Activated T-helper 2 cell treated with anti-CD3 and anti-CD28 coated beads, Interferon-gamma antibody, Interleukin-2, Interleukin-4, amounts not matched to agents 10 μg/mL and 5 μg/mL and 100 μg/mL, durations not matched to agents 14 hours and 24 hours and 36 hours (primary cell): ENCODE data around the gene B9D2. TPM values are rescaled to one million over a fixed set of nuclear protein-coding genes. Genes with fewer than 3 reads are reported as not detected.
A peak's percentile ranks its signal among the peaks of the same experiment; 100 is the strongest.
"Not testable (repeated sequence)": the region's sequence is repeated elsewhere in the genome, so short reads cannot be mapped to it uniquely, and the experiment has no call there.

Experiments used
- DNase-seq: peaks from one replicate; pipeline ENCODE4 v3.0.0; 2021; ENCODE audit warnings: low spot score
- H3K27ac Mint-ChIP-seq: one replicate; pipeline ENCODE4 v1.8.0; 2021; ENCODE audit warnings: mixed read lengths
- H3K27me3 Mint-ChIP-seq: one replicate; pipeline ENCODE4 v1.8.0; 2021; ENCODE audit warnings: low read depth, mixed read lengths
- H3K36me3 Mint-ChIP-seq: one replicate; pipeline ENCODE4 v1.8.0; 2021; ENCODE audit warnings: low read depth, mixed read lengths
- H3K4me1 Mint-ChIP-seq: one replicate; pipeline ENCODE4 v1.8.0; 2021; ENCODE audit warnings: low read depth, mixed read lengths
- H3K4me3 Mint-ChIP-seq: one replicate; pipeline ENCODE4 v1.8.0; 2021; ENCODE audit warnings: low read depth, mild to moderate bottlenecking, moderate library complexity, mixed read lengths
- H3K9me3 Mint-ChIP-seq: one replicate; pipeline ENCODE4 v1.8.0; 2021; ENCODE audit warnings: mixed read lengths
- intact Hi-C: fragments of 100-400 bp; cut with micrococcal nuclease; formaldehyde crosslinking; loops from one replicate; pipeline ENCODE4 v1.15.1; 2023
- total RNA-seq: library from RNA; stranded (reverse); gene quantifications from 2 replicates; pipeline ENCODE4 v1.2.3, GENCODE V29; 2022

Gene B9D2
- total RNA-seq, 1 donor from 2014 or later, result 6.2 TPM

DNA sequence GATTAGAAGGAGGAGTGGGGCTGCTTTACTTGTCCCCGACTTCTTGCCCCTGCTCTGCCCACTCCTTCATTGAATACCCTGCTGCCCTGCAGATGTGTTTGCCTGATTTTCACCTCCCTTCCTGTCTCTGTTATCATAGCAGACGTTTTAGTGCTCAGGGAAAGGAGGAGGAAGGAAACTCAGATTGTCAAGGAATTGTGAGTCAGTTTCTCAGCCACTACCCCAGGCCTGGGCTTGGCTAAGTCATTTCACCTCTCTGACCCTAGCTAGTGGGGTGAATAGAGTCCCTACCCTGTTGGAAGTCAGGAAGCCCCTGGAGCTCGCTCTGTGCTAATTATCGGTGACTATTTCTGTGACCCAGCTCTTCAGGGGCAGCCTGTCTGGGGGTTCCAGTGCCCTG lies 37.5 kb upstream of the B9D2 start:
- Mint-ChIP-seq H3K27me3 (no peaks in the 10 kb centered on the region), H3K9me3 (no peaks in the 10 kb centered on the region), H3K4me1 (peaks cover 16% of the 10 kb centered on the region), H3K27ac (no peak overlapping the region), H3K36me3 (peaks cover 3% of the 10 kb centered on the region), H3K4me3 (no peak overlapping the region)
- no peak for DNase-seq
- intact Hi-C loops, result no loop called here

GRCh38 chr19:41399525-41399924 lies 35.6 kb upstream of the B9D2 start:
- Mint-ChIP-seq H3K27me3 (no peaks in the 10 kb centered on the region), H3K4me1 (peaks cover 26% of the 10 kb centered on the region), H3K27ac (no peak overlapping the region), H3K36me3 (peaks cover 11% of the 10 kb centered on the region), H3K4me3 (peak overlapping the region; percentile 69), H3K9me3 (no peaks in the 10 kb centered on the region)
- no peak for DNase-seq
- intact Hi-C loops, result no loop called here

DNA sequence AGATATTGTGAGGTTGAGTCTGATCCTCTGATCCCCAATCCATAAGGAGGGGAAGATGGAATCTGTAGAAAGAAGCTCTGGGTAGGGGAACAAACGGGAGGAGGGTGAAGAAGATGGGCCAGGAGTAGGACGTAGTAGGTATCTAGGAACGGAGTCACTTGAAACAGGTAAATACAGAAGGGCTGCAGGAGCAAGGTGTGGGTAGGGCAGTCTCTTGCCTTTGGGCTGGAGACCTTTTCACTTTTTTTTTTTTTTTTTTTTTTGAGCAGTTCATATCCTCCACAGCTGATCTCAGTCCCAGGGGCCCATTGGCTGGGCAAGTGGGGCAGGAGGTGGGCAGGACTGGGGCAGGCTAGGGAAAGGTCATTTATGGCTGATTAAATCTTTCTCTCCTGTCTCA lies 35.1 kb upstream of the B9D2 start:
- H3K9me3 Mint-ChIP-seq, result no peaks in the 10 kb centered on the region
- DNase-seq, result no peak

GRCh38 chr19:41398598-41398997 lies 34.6 kb upstream of the B9D2 start:
- no peak overlapping the region for H3K27ac Mint-ChIP-seq
- intact Hi-C loops, result no loop called here
- DNase-seq, result no peak
- peaks cover 26% of the 10 kb centered on the region for H3K4me1 Mint-ChIP-seq
- no peaks in the 10 kb centered on the region for H3K9me3 Mint-ChIP-seq
- H3K27me3 Mint-ChIP-seq, result no peaks in the 10 kb centered on the region
- H3K4me3 Mint-ChIP-seq, result peak overlapping the region; percentile 95
- H3K36me3 Mint-ChIP-seq, result peaks cover 14% of the 10 kb centered on the region

More for the DNA sequence above, 35.1 kb upstream of the B9D2 start:
- Mint-ChIP-seq H3K4me3 (peak overlapping the region; percentile 95), H3K27me3 (no peaks in the 10 kb centered on the region), H3K27ac (no peak overlapping the region), H3K36me3 (peaks cover 11% of the 10 kb centered on the region), H3K4me1 (peaks cover 26% of the 10 kb centered on the region)
- intact Hi-C loops, result no loop called here

- peaks cover 15% of the 10 kb centered on the region for H3K36me3 Mint-ChIP-seq
- intact Hi-C loops, result no loop called here
- H3K4me3 Mint-ChIP-seq, result peak overlapping the region; percentile 95
- peak overlapping the region; percentile 99 for H3K27ac Mint-ChIP-seq
- H3K27me3 Mint-ChIP-seq, result no peaks in the 10 kb centered on the region
- H3K4me1 Mint-ChIP-seq, result peaks cover 26% of the 10 kb centered on the region
- DNase-seq, result no peak
- no peaks in the 10 kb centered on the region for H3K9me3 Mint-ChIP-seq
Measured at GRCh38 chr19:41398050-41398418, 34.1 kb upstream of the B9D2 start.

GRCh38 chr19:41397086-41398049 lies 33.4 kb upstream of the B9D2 start, which contains the start of the genes BCKDHA and EXOSC5:
Gene BCKDHA (plus strand): TSS chr19:41397818. CDS start chr19:41397828, 10 bp downstream.
Gene EXOSC5 (minus strand): TSS chr19:41397359. CDS start chr19:41397328, 31 bp downstream.
- Mint-ChIP-seq H3K4me3 (peak within 1 kb of the TSS; percentile 95), H3K27me3 (no peaks in the 10 kb centered on the region), H3K27ac (peak within 1 kb of the TSS; percentile 99), H3K36me3 (peaks cover 18% of the 10 kb centered on the region), H3K4me1 (peaks cover 26% of the 10 kb centered on the region), H3K9me3 (no peaks in the 10 kb centered on the region)
- peak; percentile 99 for DNase-seq
- intact Hi-C loops, result loop anchor here (1.0 kb wide), 3 partner anchors 34 to 133 kb away; partner anchors contain the start of genes DMAC2 and HNRNPUL1

GRCh38 chr19:41395355-41395754 lies 31.4 kb upstream of the B9D2 start:
- intact Hi-C loops, result no loop called here
- Mint-ChIP-seq H3K9me3 (no peaks in the 10 kb centered on the region), H3K36me3 (peaks cover 26% of the 10 kb centered on the region), H3K27ac (peak overlapping the region; percentile 2), H3K27me3 (no peaks in the 10 kb centered on the region), H3K4me3 (peak overlapping the region; percentile 95), H3K4me1 (peaks cover 26% of the 10 kb centered on the region)
- DNase-seq, result no peak

DNA sequence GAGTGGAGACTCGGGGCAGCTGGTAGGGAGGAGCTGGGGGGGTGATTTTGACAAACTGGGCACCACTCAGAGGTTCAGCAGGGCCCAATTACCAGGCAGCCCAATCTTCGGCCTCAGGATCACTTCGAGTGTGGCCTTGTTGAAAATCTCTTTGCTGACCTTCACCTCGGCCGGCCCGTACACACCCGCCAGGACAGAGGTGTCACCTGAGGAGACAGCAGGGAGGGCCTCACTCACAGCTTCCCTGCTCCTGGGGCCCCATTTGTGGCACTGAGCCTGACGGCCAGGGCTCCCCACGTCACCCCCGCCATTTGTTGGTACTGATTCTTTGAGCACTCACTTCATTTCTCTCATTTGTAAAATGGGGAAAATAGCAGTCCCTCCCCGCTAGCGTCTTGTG lies 28.8 kb upstream of the B9D2 start:
- Mint-ChIP-seq H3K27me3 (no peaks in the 10 kb centered on the region), H3K27ac (no peak overlapping the region), H3K4me1 (peaks cover 11% of the 10 kb centered on the region), H3K9me3 (no peaks in the 10 kb centered on the region), H3K36me3 (peaks cover 41% of the 10 kb centered on the region), H3K4me3 (no peak overlapping the region)
- DNase-seq, result no peak
- intact Hi-C loops, result no loop called here

DNA sequence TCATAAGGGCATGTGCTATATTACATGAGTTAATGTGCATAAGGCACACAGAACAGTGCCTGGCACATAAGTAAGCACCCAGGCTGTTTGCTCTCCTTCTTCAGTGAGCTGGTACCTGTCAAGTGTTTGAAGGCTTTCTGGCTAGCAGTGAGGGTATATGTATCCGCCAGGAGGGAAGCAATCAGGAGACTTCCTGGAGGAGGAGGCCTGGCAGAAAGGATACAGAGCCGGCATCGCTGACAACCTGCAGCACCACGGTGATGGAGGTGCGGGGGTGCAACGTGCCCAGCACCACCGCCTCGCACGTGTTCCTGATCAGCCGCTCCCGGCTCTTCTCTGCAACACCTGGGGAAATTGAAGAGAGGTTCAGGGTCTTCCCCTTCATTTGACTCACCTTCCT lies 27.7 kb upstream of the B9D2 start:
- no peak for DNase-seq
- H3K4me3 Mint-ChIP-seq, result no peak overlapping the region
- peaks cover 42% of the 10 kb centered on the region for H3K36me3 Mint-ChIP-seq
- no peaks in the 10 kb centered on the region for H3K27me3 Mint-ChIP-seq
- H3K9me3 Mint-ChIP-seq, result no peaks in the 10 kb centered on the region
- intact Hi-C loops, result no loop called here
- H3K27ac Mint-ChIP-seq, result no peak overlapping the region
- peaks cover 11% of the 10 kb centered on the region for H3K4me1 Mint-ChIP-seq

DNA sequence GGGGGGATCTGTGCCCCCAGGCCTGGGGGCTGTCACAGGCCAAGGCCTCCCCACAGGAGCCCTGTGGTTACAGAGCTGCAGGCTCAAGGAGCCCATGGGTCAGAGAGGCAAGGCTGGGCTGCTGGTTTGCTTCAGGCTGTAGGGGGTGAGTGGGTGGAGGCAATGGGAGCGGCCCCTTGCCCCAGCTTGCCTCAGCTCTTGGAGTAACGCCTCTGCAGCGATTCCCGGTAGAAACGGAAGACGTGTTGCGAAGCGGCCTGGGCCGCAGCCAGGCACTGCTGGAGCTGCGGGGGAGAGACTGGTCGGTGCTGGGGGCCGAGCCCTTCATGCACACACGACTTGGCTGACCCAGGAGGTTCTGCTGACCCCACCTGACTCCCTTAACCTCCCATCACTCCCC lies 22.5 kb upstream of the B9D2 start:
- Mint-ChIP-seq H3K27ac (no peak overlapping the region), H3K9me3 (no peaks in the 10 kb centered on the region), H3K36me3 (peaks cover 33% of the 10 kb centered on the region), H3K4me3 (no peak overlapping the region), H3K4me1 (no peaks in the 10 kb centered on the region), H3K27me3 (no peaks in the 10 kb centered on the region)
- DNase-seq, result no peak
- intact Hi-C loops, result no loop called here

DNA sequence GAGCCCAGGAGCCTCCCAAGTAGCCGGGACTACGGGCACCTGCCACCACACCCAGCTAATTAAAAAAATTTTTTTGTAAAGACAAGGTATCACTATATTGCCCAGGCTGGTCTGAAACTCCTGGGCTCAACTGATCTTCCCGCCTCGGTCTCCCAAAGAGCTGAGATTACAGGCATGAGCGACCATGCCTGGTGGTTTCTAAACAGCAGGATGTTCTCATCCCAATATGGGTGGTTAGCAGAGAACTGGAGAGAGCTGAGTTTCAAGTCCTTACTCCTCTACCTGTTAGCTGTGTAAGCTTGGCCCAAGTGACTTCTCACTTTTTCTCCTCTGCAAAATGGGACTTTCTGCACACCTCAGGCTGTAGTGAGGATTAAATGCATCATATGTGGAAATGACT lies 20.4 kb upstream of the B9D2 start:
- no peaks in the 10 kb centered on the region for H3K9me3 Mint-ChIP-seq
- H3K4me3 Mint-ChIP-seq, result no peak overlapping the region
- intact Hi-C loops, result no loop called here
- H3K27me3 Mint-ChIP-seq, result no peaks in the 10 kb centered on the region
- no peak overlapping the region for H3K27ac Mint-ChIP-seq
- peaks cover 21% of the 10 kb centered on the region for H3K36me3 Mint-ChIP-seq
- H3K4me1 Mint-ChIP-seq, result no peaks in the 10 kb centered on the region
- DNase-seq, result no peak

GRCh38 chr19:41381536-41381935 lies 17.6 kb upstream of the B9D2 start:
- intact Hi-C loops, H3K9me3 Mint-ChIP-seq, H3K4me3 Mint-ChIP-seq, H3K27me3 Mint-ChIP-seq, H3K27ac Mint-ChIP-seq, DNase-seq, H3K4me1 Mint-ChIP-seq: not testable (repeated sequence)
- H3K36me3 Mint-ChIP-seq, result peaks cover 15% of the 10 kb centered on the region

GRCh38 chr19:41377977-41378709 lies 14.2 kb upstream of the B9D2 start:
- Mint-ChIP-seq H3K4me3 (no peak overlapping the region), H3K27me3 (no peaks in the 10 kb centered on the region), H3K36me3 (peaks cover 8% of the 10 kb centered on the region), H3K9me3 (no peaks in the 10 kb centered on the region), H3K27ac (no peak overlapping the region), H3K4me1 (peaks cover 13% of the 10 kb centered on the region)
- DNase-seq, result no peak
- intact Hi-C loops, result no loop called here
